ENCODE measurements around the gene CNOT6. TPM values are rescaled to one million over a fixed set of nuclear protein-coding genes. Genes with fewer than 3 reads are reported as not detected.
"Not testable (repeated sequence)": the region's sequence is repeated elsewhere in the genome, so short reads cannot be mapped to it uniquely, and the experiment has no call there.

Gene CNOT6
- total RNA-seq, 1 experiment from 2014 or later, result 12.5 TPM

- H3K9me3 ChIP-seq, result peaks cover 5% of the 10 kb centered on the region
- no peaks in the 10 kb centered on the region for H3K36me3 ChIP-seq
- DNase-seq, result no peak
- H3K27me3 ChIP-seq, result peaks cover 5% of the 10 kb centered on the region
- H3K4me3 ChIP-seq, result no peak overlapping the region
Observed at GRCh38 chr5:180468732-180469585, 25.2 kb upstream of the CNOT6 start.

DNA sequence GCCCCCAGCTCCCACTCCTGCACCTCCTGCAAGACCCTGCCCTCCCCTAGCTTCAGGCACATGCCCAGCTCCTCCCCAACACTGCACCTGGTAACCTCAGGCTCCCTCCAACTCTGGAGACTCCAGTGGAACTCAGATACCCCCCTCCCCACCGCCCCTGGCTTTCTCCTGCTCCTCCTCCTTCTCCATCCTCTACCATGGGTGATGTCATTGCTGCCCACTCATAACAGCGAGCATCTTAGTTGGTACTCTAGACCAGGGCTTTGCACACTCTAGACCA, 24.7 kb upstream of the CNOT6 start:
- H3K9me3 ChIP-seq, result peaks cover 5% of the 10 kb centered on the region
- no peak overlapping the region for H3K4me3 ChIP-seq
- peaks cover 5% of the 10 kb centered on the region for H3K27me3 ChIP-seq
- DNase-seq, result no peak
- H3K36me3 ChIP-seq, result no peaks in the 10 kb centered on the region

DNA sequence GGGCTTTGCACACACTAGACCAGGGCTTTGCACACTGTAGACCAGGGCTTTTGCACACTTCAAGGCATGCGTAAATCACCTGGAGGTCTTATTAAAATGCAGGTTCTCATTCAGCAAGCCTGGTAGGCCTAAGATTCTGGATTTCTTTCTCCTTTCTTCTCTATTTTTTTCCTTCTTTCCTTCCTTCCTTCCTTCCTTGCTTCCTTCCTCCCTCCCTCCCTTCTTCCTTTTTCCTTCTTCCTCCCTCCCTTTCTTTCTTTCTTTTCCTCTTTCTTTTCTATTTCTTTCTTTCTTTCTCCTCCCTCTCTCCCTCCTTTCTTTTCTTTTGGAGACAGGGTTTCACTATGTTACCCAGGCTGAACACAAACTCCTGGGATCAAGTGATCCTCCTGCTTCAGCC, 24.3 kb upstream of the CNOT6 start:
- no peak for DNase-seq
- peaks cover 5% of the 10 kb centered on the region for H3K27me3 ChIP-seq
- H3K9me3 ChIP-seq, result peaks cover 5% of the 10 kb centered on the region
- H3K36me3 ChIP-seq, result no peaks in the 10 kb centered on the region
- H3K4me3 ChIP-seq, result no peak overlapping the region

DNA sequence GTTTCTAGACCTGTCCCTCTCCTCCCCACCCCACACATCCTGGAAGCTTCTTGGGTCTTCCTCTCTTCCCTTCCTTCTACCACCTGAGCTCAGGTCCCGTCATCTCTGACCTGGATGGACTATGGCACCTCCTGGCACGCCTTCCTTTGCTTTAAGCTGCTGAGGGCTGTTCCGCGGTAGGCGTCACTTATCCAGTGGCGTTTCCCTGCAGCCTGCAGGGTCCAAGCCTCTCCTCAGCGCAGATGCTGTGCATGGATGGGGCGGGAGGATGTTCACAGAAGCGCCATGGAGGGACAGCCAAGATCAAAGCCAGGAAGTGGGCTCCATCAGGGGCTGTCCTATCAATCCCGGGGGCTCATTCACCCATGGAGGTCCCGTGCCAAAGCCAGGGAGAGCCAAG, 23.8 kb upstream of the CNOT6 start:
- no peaks in the 10 kb centered on the region; the same call in 1 of the 2 replicates for H3K9me3 ChIP-seq
- no peak overlapping the region for H3K4me3 ChIP-seq
- no peaks in the 10 kb centered on the region for H3K36me3 ChIP-seq
- no peak for DNase-seq
- peaks cover 5% of the 10 kb centered on the region for H3K27me3 ChIP-seq

GRCh38 chr5:180470966-180471582, 23.1 kb upstream of the CNOT6 start:
- no peaks in the 10 kb centered on the region for H3K36me3 ChIP-seq
- no peak overlapping the region for H3K4me3 ChIP-seq
- peak; percentile 47 for DNase-seq
- H3K27me3 ChIP-seq, result peaks cover 5% of the 10 kb centered on the region
- no peaks in the 10 kb centered on the region; the same call in 1 of the 2 replicates for H3K9me3 ChIP-seq

- H3K36me3 ChIP-seq, result no peaks in the 10 kb centered on the region
- no peak overlapping the region for H3K4me3 ChIP-seq
- H3K9me3 ChIP-seq, result no peaks in the 10 kb centered on the region; the same call in 1 of the 2 replicates
- no peak for DNase-seq
- peaks cover 5% of the 10 kb centered on the region for H3K27me3 ChIP-seq
Observed at GRCh38 chr5:180471866-180472265, 22.3 kb upstream of the CNOT6 start.

DNA sequence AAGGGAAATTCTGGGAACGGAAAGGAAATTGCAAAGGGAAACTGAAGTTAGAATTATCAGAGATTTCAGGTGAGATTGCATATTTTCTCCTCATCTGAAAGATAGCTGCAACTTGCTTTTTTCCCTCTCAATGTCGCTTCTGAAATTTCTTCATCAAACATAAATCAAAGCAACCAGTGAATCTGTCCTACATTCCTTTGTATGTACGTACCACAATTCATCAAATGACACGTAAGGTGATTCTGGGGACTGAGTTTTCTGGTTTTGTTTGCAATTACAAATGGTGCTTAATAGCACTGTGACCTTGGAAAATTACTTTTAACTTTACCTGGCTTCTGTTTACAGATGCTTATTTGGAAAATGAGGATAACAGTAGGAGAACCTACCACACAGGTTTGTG, 21.9 kb upstream of the CNOT6 start:
- Histone ChIP-seq H3K27me3 (peaks cover 5% of the 10 kb centered on the region), H3K36me3 (no peaks in the 10 kb centered on the region), H3K9me3 (no peaks in the 10 kb centered on the region; the same call in 1 of the 2 replicates), H3K4me3 (no peak overlapping the region)
- DNase-seq, result no peak

GRCh38 chr5:180473386-180473785, 20.8 kb upstream of the CNOT6 start:
- not testable (repeated sequence) for H3K36me3 ChIP-seq, H3K9me3 ChIP-seq, H3K4me3 ChIP-seq, DNase-seq, H3K27me3 ChIP-seq

DNA sequence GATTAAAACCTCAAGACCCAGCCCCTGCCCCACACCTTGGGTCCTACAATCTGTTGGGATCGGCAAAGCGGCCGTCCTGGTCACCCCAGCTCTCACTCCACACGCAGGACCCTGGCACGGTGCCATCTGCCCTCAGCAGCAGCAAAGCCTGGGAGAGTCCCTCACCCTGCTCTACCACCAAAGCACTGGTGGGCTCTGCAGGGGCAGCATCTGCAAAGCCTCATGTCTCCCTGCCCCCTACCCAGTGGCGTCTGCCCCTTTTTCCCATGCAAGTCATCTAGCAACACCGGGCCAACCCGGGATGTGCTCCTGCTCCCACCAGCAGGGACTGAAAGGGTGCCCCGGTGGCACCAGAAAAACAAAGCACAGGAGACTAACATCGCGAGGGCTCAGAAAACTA, 19.6 kb upstream of the CNOT6 start:
- H3K4me3 ChIP-seq, result no peak overlapping the region
- no peak for DNase-seq
- H3K9me3 ChIP-seq, result no peaks in the 10 kb centered on the region; the same call in 1 of the 2 replicates
- no peaks in the 10 kb centered on the region for H3K36me3 ChIP-seq
- H3K27me3 ChIP-seq, result peaks cover 5% of the 10 kb centered on the region

DNA sequence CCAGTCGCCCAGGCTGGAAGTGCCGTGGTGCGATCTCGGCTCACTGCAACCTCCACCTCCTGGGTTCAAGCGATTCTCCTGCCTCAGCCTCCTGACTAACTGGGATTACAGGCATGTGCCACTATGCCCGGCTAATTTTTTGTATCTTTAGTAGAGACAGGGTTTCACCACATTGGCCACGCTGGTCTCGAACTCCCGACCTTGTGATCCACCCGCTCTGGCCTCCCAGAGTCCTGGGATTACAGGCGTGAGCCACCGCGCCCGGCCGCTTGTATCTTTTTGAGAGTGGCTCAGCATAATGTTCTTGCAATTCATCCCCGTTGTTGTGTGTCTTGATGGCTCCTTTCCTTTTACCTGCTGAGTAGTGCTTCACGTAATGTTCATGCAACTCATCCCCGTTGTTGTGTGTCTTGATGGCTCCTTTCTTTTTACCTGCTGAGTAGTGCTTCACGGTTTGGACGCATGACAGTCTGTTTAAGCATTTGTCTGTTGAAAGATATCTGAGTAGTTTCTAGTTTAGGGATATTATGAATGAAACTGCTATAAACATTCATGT, 18.1 kb upstream of the CNOT6 start:
- DNase-seq, H3K36me3 ChIP-seq, H3K27me3 ChIP-seq, H3K9me3 ChIP-seq, H3K4me3 ChIP-seq: not testable (repeated sequence)

DNA sequence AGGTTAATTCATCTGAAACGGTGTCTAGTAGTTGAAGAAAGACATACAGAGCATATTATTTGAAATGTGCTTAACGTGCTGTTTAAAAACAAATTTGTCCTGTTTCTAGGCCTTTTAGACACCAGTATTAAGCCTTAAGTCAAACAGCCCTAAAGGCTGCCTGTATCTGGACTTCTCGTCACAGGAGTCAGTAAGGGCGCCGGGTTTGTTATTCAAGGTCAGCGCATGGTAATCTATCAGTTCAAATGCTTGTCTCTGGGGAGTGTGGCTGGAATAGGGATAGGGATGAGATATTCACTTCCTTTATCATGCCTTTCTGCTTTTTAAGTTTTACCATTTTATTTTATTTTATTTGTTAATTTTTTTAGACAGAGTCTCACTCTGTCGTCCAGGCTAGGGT, 9.4 kb upstream of the CNOT6 start:
- Histone ChIP-seq H3K36me3 (no peaks in the 10 kb centered on the region), H3K9me3 (no peaks in the 10 kb centered on the region), H3K27me3 (no peaks in the 10 kb centered on the region), H3K4me3 (no peak overlapping the region)
- DNase-seq, result no peak

DNA sequence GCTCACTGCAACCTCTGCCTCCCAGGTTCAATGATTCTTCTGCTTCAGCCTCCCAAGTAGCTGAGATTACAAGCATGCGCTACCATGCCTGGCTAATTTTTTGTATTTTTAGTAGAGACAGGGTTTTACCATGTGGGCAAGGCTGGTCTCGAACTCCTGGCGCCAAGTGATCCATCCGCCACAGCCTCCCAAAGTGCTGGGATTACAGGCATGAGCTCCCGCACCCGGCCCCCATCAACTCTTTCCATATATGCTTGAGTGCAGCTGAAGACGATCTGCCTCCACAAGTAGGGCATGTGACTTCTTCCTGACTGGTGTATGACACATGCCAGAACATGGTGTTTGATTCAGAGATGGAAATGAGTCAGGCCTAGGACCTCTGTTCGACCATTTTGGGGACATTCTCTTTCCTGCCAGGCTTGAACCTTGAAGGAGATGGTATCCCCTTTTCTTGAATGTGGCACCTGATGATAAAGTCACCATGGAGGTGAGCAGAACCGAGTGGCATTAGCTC, 7.5 kb upstream of the CNOT6 start:
- no peak overlapping the region for H3K4me3 ChIP-seq
- no peaks in the 10 kb centered on the region for H3K9me3 ChIP-seq
- no peaks in the 10 kb centered on the region for H3K27me3 ChIP-seq
- H3K36me3 ChIP-seq, result no peaks in the 10 kb centered on the region
- no peak for DNase-seq

- DNase-seq, result no peak
- H3K4me3 ChIP-seq, result no peak overlapping the region
- no peaks in the 10 kb centered on the region for H3K36me3 ChIP-seq
- H3K27me3 ChIP-seq, result no peaks in the 10 kb centered on the region
- H3K9me3 ChIP-seq, result no peaks in the 10 kb centered on the region
Observed at GRCh38 chr5:180487556-180487955, 6.6 kb upstream of the CNOT6 start.

DNA sequence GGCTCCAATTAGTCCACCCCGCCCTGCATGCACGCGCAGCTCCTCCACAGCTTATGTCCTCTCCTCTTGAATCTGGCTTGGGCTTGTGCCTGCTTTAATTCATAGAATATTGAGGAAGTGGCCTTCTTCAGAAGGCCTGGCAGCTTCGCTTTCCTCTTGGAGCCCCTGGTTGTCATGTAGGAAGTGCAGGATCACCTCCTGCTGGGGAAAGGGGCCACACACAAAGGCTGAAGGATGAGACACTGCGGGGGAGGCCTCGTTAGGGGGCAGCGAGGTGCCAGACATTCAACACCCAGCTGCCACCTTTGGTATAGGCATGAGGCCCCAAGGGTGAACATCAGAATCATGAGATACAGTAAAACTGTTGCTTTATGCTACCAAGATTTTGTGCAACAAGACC, 2.7 kb upstream of the CNOT6 start:
- no peaks in the 10 kb centered on the region for H3K9me3 ChIP-seq
- peaks cover 12% of the 10 kb centered on the region for H3K36me3 ChIP-seq
- no peak for DNase-seq
- H3K27me3 ChIP-seq, result no peaks in the 10 kb centered on the region
- no peak overlapping the region for H3K4me3 ChIP-seq

DNA sequence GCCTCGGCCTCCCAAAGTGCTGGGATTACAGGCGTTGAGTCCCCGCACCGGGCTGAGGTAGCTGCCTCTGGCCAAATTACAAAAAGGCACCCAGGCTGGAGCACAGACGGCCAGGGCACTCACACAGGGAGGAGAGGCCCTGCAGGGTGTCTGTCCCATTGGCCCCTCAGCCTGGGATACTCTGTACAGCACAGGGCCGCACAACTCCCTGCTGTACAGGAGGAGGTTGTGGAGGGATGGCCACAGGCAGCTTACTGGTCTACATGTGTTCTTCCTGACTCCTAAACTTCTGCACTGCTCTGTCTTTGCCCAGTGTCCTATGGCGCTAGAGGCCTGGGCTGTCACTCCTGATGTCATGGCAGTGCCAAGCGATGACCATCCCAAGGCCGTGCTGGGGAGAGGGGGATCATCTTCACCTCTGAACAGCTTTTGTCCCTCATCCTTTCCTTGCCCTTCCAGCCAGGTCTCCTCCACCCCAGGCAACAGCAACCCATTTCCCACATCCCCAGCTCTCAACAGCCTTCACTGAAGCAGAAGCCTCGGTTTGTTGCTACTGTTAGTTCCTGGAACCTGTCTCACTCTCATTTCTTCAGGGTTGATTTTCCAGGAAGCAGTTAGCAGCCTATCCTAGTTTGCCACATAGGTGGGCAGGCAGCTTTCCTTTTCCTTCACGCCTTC, 1.8 kb upstream of the CNOT6 start:
- DNase-seq, result no peak
- H3K9me3 ChIP-seq, result no peaks in the 10 kb centered on the region
- H3K27me3 ChIP-seq, result no peaks in the 10 kb centered on the region
- H3K36me3 ChIP-seq, result peaks cover 20% of the 10 kb centered on the region
- no peak overlapping the region for H3K4me3 ChIP-seq

- H3K4me3 ChIP-seq, result peak overlapping the region; percentile 94
- no peaks in the 10 kb centered on the region for H3K27me3 ChIP-seq
- DNase-seq, result peak; percentile 47
- peaks cover 41% of the 10 kb centered on the region for H3K36me3 ChIP-seq
- H3K9me3 ChIP-seq, result no peaks in the 10 kb centered on the region
Observed at GRCh38 chr5:180494510-180495181, 467 bp downstream of the CNOT6 start.

DNA sequence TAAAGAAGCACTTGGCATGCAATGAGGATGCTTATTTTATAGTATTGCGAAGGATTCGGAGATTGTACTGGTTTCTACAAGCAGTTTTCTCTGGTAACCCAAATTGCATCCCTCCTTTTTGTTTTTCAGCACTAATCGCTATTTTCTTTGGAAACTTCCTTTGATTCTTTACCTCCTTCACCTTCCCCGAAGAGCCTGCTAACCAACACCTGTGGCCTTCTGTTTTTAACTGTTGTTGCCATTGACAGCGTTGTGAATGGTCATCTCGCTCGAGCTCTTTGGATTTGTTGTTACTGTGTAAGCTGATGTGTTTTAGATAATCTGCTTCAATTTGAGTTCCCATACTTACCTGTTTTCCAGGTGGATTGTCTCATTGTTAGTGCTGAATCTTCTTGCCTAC, 1.1 kb downstream of the CNOT6 start:
- Histone ChIP-seq H3K27me3 (no peaks in the 10 kb centered on the region), H3K36me3 (peaks cover 45% of the 10 kb centered on the region), H3K9me3 (no peaks in the 10 kb centered on the region), H3K4me3 (peak overlapping the region; percentile 94)
- DNase-seq, result no peak
